Liver (tissue), 9 donors: ENCODE data around the gene PPP1R2. TPM values are rescaled to one million over a fixed set of nuclear protein-coding genes. Genes with fewer than 3 reads are reported as not detected.

Experiments used
- DNase-seq: peaks from one replicate; pipeline ENCODE4 v3.0.0-alpha.2; 2017; ENCODE audit warnings: low spot score
- H3K27ac ChIP-seq, 2 donors: one replicate each; pipeline ENCODE4 v1.7.0; 2013; ENCODE audit warnings: inconsistent platforms in 2 of 2, low read length in 2 of 2, control low read depth in 1 of 2, low read depth in 1 of 2, mild to moderate bottlenecking in 1 of 2
- H3K27me3 ChIP-seq, 4 donors: one replicate each; pipeline versions ENCODE4 v1.6.1 to v1.7.0; 2013; ENCODE audit warnings: low read length in 3 of 4, inconsistent platforms in 1 of 4, mild to moderate bottlenecking in 1 of 4, moderate library complexity in 1 of 4; ENCODE audit not compliant: control insufficient read depth in 4 of 4, insufficient read depth in 4 of 4
- H3K36me3 ChIP-seq, 4 donors: one replicate each; pipeline versions ENCODE4 v1.6.1 to v1.7.0; 2013; ENCODE audit warnings: low read length in 3 of 4, mild to moderate bottlenecking in 3 of 4, low read depth in 1 of 4, moderate library complexity in 1 of 4; ENCODE audit not compliant: control insufficient read depth in 4 of 4, insufficient read depth in 3 of 4
- H3K4me1 ChIP-seq, 4 donors: one replicate each; pipeline versions ENCODE4 v1.6.1 to v1.7.0; 2013; ENCODE audit warnings: low read length in 3 of 4, mild to moderate bottlenecking in 3 of 4, moderate library complexity in 1 of 4; ENCODE audit not compliant: control insufficient read depth in 4 of 4, insufficient read depth in 4 of 4
- H3K4me3 ChIP-seq, 3 donors: one replicate each; pipeline versions ENCODE4 v1.6.1 to v1.7.0; 2013; ENCODE audit warnings: low read length in 3 of 3, control low read depth in 1 of 3, low read depth in 1 of 3, mild to moderate bottlenecking in 1 of 3
- H3K9ac ChIP-seq, 2 donors: one replicate each; pipeline ENCODE4 v1.7.0; 2013; ENCODE audit warnings: low read length in 2 of 2, mild to moderate bottlenecking in 2 of 2, moderate library complexity in 2 of 2, control low read depth in 1 of 2, low read depth in 1 of 2
- H3K9me3 ChIP-seq, 4 donors: one replicate each; pipeline versions ENCODE4 v1.6.1 to v1.7.0; 2013; ENCODE audit warnings: low read length in 3 of 4; ENCODE audit not compliant: control insufficient read depth in 4 of 4
- EGR1 ChIP-seq, 2 donors: IDR thresholded peaks; 2 replicates each; pipeline ENCODE4 v1.6.1; 2016 to 2018; ENCODE audit warnings: antibody characterized with exemption in 2 of 2, low read depth in 2 of 2
- FOXA1 ChIP-seq: IDR thresholded peaks from 2 replicates; pipeline ENCODE4 v1.6.1; 2016; ENCODE audit warnings: antibody characterized with exemption
- FOXA2 ChIP-seq: IDR thresholded peaks from 2 replicates; pipeline ENCODE4 v1.6.1; 2016; ENCODE audit warnings: antibody characterized with exemption
- GABPA ChIP-seq, 2 donors: IDR thresholded peaks in 1 of 2; conservative IDR thresholded peaks in 1 of 2; 2 replicates each; pipeline ENCODE4 v1.6.1; 2016; ENCODE audit warnings: antibody characterized with exemption in 2 of 2, mild to moderate bottlenecking in 1 of 2, moderate library complexity in 1 of 2
- HNF4A ChIP-seq, 2 donors: conservative IDR thresholded peaks; 2 replicates each; pipeline ENCODE4 v1.6.1; 2016; ENCODE audit warnings: antibody characterized with exemption in 2 of 2, mild to moderate bottlenecking in 2 of 2
- HNF4G ChIP-seq: IDR thresholded peaks from 2 replicates; pipeline ENCODE4 v1.6.1; 2016; ENCODE audit warnings: antibody characterized with exemption
- JUND ChIP-seq, 2 donors: IDR thresholded peaks; 2 replicates each; pipeline ENCODE4 v1.6.1; 2016; ENCODE audit warnings: antibody characterized with exemption in 2 of 2
- NR2F2 ChIP-seq: IDR thresholded peaks from 2 replicates; pipeline ENCODE4 v1.6.1; 2016; ENCODE audit warnings: antibody characterized with exemption
- RAD21 ChIP-seq, 2 donors: IDR thresholded peaks; 2 replicates each; pipeline ENCODE4 v1.6.1; 2016; ENCODE audit warnings: antibody characterized with exemption in 2 of 2, mild to moderate bottlenecking in 2 of 2
- RXRA ChIP-seq, 2 donors: IDR thresholded peaks; 2 replicates each; pipeline ENCODE4 v1.6.1; 2017 to 2018; ENCODE audit warnings: antibody characterized with exemption in 2 of 2, mild to moderate bottlenecking in 1 of 2
- SP1 ChIP-seq: IDR thresholded peaks from 2 replicates; pipeline ENCODE4 v1.6.1; 2018; ENCODE audit warnings: antibody characterized with exemption, mild to moderate bottlenecking
- TAF1 ChIP-seq: conservative IDR thresholded peaks from 2 replicates; pipeline ENCODE4 v1.6.1; 2016; ENCODE audit warnings: antibody characterized with exemption, mild to moderate bottlenecking
- YY1 ChIP-seq: IDR thresholded peaks from 2 replicates; pipeline ENCODE4 v1.6.1; 2016; ENCODE audit warnings: antibody characterized with exemption, mild to moderate bottlenecking
- WGBS: extraction: QIAGEN DNeasy Blood & Tissue Kit; methylation state at CpG from one replicate; pipeline ENCODE4 v1.1.7; 2013; 5-methylcytosine and 5-hydroxymethylcytosine counted together
- polyA plus RNA-seq, 2 donors: library from polyadenylated mRNA; stranded (reverse) in 1 of 2; unstranded in 1 of 2; fragments of 200-250 nt in 1 of 2; fragments of >200 nt in 1 of 2; fragmentation: Nextera tagmentation in 1 of 2; extraction: Ambion mirVana in 1 of 2; gene quantifications; one replicate each; pipeline versions ENCODE4 v1.2.1 to v1.2.3, GENCODE V29; 2013 to 2015
- total RNA-seq, 2 donors: library from RNA; depleted of rRNA; stranded (reverse); fragments of >200 nt; gene quantifications; one replicate each; pipeline ENCODE4 v1.2.3, GENCODE V29; 2014
- TF ChIP-seq, protein P1 (sequence below): IDR thresholded peaks from 2 replicates; pipeline ENCODE4 v1.6.1; 2016; ENCODE audit warnings: antibody characterized with exemption
- TF ChIP-seq, protein P2 (sequence below): IDR thresholded peaks from 2 replicates; pipeline ENCODE4 v1.6.1; 2016; ENCODE audit warnings: antibody characterized with exemption, mild to moderate bottlenecking
- TF ChIP-seq, protein P3 (sequence below): fragments of 150-350 bp; IDR thresholded peaks from 2 replicates; pipeline ENCODE4 v1.5.1; 2017; ENCODE audit warnings: improper control_type of control experiment, low read depth, low read length; ENCODE audit not compliant: missing input control
- TF ChIP-seq, protein P4 (sequence below): IDR thresholded peaks from 2 replicates; pipeline ENCODE4 v1.6.1; 2016; ENCODE audit warnings: antibody characterized with exemption
- TF ChIP-seq, protein P5 (sequence below): IDR thresholded peaks from 2 replicates; pipeline ENCODE4 v1.6.1; 2016; ENCODE audit warnings: antibody characterized with exemption
- donor health status: healthy.
- donor health status: healthy.
- donor health status: healthy.
- donor health status: healthy.
- donor health status: healthy.

Gene PPP1R2
- total and polyA plus RNA-seq, 4 donors, result 9.3 to 21.4 (median 16.0) TPM

DNA sequence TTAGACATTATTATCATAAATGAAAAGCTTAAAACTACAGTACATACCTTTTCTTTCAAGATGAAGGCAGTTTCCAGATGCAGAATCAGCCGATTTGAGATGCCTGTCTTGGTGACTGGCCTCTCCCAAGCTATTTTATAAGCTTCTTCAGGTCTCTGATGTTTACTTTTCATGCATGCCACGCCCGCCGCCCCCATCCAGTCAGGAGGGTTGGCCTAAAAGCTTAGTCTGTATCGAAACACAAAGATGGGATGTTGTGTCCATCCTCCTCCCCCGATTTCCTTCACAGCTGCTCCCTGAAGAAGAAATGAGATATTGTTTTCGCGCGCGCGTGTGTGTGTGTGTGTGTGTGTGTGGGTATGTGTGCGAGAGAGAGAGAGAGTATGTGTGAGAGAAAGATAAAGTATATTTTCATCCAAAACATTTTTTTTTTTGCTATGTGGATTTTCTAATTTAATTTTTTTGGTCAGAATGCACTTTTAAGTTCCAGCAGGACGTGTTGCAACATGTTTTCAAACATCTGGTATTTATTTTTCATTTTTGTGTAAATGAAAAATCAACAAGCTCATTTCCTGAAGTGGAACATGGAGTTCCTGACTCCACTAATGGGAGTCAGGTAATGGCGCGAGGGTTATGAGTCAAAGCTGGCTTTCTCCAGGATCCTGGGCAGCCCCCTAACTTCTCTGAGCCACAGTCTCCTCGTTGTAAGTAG, 40.9 kb upstream of the PPP1R2 start, which contains the start of gene APOD:
APOD (minus strand) TSS at position 110 of the 712 bp plus-strand sequence. CDS start 4,479 bp downstream, outside the sequence.
- Histone ChIP-seq H3K27me3 (peaks cover 0 to 7% (median 0%) of the 10 kb centered on the region in 4 donors), H3K9ac (no peak within 1 kb of the TSS), H3K36me3 (no peaks in the 10 kb centered on the region), H3K4me1 (no peaks in the 10 kb centered on the region), H3K27ac (no peak within 1 kb of the TSS), H3K9me3 (no peaks in the 10 kb centered on the region), H3K4me3 (no peak within 1 kb of the TSS)
- 53% methylated on average over 16 of the region's 16 CpGs for WGBS
- no peak for DNase-seq
- no peak for TF ChIP-seq RXRA (IDR thresholded peaks at IDR 0.05)
- TF ChIP-seq, protein P1, sequence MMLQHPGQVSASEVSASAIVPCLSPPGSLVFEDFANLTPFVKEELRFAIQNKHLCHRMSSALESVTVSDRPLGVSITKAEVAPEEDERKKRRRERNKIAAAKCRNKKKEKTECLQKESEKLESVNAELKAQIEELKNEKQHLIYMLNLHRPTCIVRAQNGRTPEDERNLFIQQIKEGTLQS, result no peak
- TF ChIP-seq NR2F2, result no peak
- no peak for TF ChIP-seq RAD21 (IDR thresholded peaks at IDR 0.05)
- no peak for TF ChIP-seq HNF4A (conservative IDR thresholded peaks at IDR 0.05)
- TF ChIP-seq SP1, result no peak

DNA sequence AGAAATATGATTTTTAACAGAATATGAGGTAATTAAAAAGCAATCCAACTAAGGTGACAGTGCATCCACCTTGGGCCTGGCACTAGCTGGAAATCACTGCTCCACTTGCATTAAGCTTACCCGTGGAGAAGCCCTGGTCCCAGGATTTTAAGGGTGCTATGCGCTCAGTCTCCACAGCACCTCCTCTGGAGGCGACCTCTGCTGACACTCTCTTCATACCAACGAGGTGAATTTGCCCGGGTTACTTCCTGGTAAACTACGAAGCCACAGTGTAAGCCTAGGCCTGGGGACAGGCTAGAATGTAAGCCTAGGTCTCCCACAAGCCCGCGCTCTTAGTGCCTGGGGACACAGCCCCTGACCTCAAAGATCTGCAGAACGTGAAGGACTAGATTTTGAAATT, 39.8 kb upstream of the PPP1R2 start:
- TF ChIP-seq HNF4A (conservative IDR thresholded peaks at IDR 0.05) (no peak), JUND (IDR thresholded peaks at IDR 0.05) (no peak), GABPA (IDR thresholded peaks at IDR 0.05 in 1 of 2, conservative IDR thresholded peaks at IDR 0.05 in 1 of 2) (no peak), NR2F2 (no peak), FOXA1 (no peak), EGR1 (IDR thresholded peaks at IDR 0.05; ENCODE audit: low read depth in 2 of 2) (no peak), HNF4G (no peak), SP1 (no peak), FOXA2 (no peak), RAD21 (IDR thresholded peaks at IDR 0.05) (no peak), YY1 (no peak), RXRA (IDR thresholded peaks at IDR 0.05) (no peak), TAF1 (no peak)
- TF ChIP-seq, protein P2, sequence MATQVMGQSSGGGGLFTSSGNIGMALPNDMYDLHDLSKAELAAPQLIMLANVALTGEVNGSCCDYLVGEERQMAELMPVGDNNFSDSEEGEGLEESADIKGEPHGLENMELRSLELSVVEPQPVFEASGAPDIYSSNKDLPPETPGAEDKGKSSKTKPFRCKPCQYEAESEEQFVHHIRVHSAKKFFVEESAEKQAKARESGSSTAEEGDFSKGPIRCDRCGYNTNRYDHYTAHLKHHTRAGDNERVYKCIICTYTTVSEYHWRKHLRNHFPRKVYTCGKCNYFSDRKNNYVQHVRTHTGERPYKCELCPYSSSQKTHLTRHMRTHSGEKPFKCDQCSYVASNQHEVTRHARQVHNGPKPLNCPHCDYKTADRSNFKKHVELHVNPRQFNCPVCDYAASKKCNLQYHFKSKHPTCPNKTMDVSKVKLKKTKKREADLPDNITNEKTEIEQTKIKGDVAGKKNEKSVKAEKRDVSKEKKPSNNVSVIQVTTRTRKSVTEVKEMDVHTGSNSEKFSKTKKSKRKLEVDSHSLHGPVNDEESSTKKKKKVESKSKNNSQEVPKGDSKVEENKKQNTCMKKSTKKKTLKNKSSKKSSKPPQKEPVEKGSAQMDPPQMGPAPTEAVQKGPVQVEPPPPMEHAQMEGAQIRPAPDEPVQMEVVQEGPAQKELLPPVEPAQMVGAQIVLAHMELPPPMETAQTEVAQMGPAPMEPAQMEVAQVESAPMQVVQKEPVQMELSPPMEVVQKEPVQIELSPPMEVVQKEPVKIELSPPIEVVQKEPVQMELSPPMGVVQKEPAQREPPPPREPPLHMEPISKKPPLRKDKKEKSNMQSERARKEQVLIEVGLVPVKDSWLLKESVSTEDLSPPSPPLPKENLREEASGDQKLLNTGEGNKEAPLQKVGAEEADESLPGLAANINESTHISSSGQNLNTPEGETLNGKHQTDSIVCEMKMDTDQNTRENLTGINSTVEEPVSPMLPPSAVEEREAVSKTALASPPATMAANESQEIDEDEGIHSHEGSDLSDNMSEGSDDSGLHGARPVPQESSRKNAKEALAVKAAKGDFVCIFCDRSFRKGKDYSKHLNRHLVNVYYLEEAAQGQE, result no peak
- TF ChIP-seq, protein P3, sequence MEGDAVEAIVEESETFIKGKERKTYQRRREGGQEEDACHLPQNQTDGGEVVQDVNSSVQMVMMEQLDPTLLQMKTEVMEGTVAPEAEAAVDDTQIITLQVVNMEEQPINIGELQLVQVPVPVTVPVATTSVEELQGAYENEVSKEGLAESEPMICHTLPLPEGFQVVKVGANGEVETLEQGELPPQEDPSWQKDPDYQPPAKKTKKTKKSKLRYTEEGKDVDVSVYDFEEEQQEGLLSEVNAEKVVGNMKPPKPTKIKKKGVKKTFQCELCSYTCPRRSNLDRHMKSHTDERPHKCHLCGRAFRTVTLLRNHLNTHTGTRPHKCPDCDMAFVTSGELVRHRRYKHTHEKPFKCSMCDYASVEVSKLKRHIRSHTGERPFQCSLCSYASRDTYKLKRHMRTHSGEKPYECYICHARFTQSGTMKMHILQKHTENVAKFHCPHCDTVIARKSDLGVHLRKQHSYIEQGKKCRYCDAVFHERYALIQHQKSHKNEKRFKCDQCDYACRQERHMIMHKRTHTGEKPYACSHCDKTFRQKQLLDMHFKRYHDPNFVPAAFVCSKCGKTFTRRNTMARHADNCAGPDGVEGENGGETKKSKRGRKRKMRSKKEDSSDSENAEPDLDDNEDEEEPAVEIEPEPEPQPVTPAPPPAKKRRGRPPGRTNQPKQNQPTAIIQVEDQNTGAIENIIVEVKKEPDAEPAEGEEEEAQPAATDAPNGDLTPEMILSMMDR, result no peak
- TF ChIP-seq, protein P4, sequence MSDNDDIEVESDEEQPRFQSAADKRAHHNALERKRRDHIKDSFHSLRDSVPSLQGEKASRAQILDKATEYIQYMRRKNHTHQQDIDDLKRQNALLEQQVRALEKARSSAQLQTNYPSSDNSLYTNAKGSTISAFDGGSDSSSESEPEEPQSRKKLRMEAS, result no peak
- TF ChIP-seq, protein P1, result no peak
- TF ChIP-seq, protein P5, sequence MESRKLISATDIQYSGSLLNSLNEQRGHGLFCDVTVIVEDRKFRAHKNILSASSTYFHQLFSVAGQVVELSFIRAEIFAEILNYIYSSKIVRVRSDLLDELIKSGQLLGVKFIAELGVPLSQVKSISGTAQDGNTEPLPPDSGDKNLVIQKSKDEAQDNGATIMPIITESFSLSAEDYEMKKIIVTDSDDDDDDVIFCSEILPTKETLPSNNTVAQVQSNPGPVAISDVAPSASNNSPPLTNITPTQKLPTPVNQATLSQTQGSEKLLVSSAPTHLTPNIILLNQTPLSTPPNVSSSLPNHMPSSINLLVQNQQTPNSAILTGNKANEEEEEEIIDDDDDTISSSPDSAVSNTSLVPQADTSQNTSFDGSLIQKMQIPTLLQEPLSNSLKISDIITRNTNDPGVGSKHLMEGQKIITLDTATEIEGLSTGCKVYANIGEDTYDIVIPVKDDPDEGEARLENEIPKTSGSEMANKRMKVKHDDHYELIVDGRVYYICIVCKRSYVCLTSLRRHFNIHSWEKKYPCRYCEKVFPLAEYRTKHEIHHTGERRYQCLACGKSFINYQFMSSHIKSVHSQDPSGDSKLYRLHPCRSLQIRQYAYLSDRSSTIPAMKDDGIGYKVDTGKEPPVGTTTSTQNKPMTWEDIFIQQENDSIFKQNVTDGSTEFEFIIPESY, result no peak
- DNase-seq, result no peak
- 76% methylated on average over 9 of the region's 9 CpGs for WGBS
- Histone ChIP-seq H3K9ac (no peak overlapping the region), H3K4me1 (no peaks in the 10 kb centered on the region), H3K4me3 (no peak overlapping the region), H3K27ac (no peak overlapping the region), H3K27me3 (peaks cover 0 to 3% (median 0%) of the 10 kb centered on the region in 4 donors), H3K9me3 (no peaks in the 10 kb centered on the region), H3K36me3 (no peaks in the 10 kb centered on the region)
